GM21367 (cell line): ENCODE data around the gene MYH10.

ENCODE experiments used
- ATAC-seq: cut with Tn5 transposase; IDR thresholded peaks from one replicate; pipeline ENCODE4 v1.9.1; 2021; ENCODE audit not compliant: unreplicated experiment

Gene MYH10

GRCh38 chr17:8649157-8650118 lies 18.9 kb upstream of the MYH10 start:
- ATAC-seq: no peak

GRCh38 chr17:8647956-8648355 lies 17.4 kb upstream of the MYH10 start:
- ATAC-seq: no peak

GRCh38 chr17:8647202-8647601 lies 16.7 kb upstream of the MYH10 start:
- no peak for ATAC-seq

- no peak for ATAC-seq
These were observed 14.0 kb upstream of the MYH10 start for GRCh38 chr17:8644507-8644902.

GRCh38 chr17:8643855-8644506 lies 13.5 kb upstream of the MYH10 start:
- ATAC-seq: no peak

- ATAC-seq: no peak
These were observed 9.2 kb upstream of the MYH10 start for GRCh38 chr17:8639709-8640108.

- ATAC-seq: no peak
These were observed 1.5 kb upstream of the MYH10 start for GRCh38 chr17:8632061-8632460.

- ATAC-seq: no peak
These were observed 991 bp upstream of the MYH10 start for GRCh38 chr17:8631554-8631877.

- ATAC-seq: peak; percentile 94
These were observed 453 bp upstream of the MYH10 start for GRCh38 chr17:8630802-8631553.

GRCh38 chr17:8629371-8630226 lies 926 bp downstream of the MYH10 start:
- no peak for ATAC-seq

GRCh38 chr17:8628609-8629169 lies 1.8 kb downstream of the MYH10 start:
- no peak for ATAC-seq

GRCh38 chr17:8628172-8628571 lies 2.4 kb downstream of the MYH10 start:
- no peak for ATAC-seq

- no peak for ATAC-seq
These were observed 6.9 kb downstream of the MYH10 start for GRCh38 chr17:8623591-8623990.

- no peak for ATAC-seq
These were observed 8.3 kb downstream of the MYH10 start for GRCh38 chr17:8622191-8622590.

- no peak for ATAC-seq
These were observed 8.9 kb downstream of the MYH10 start for GRCh38 chr17:8621585-8621984.

- ATAC-seq: no peak
These were observed 11.2 kb downstream of the MYH10 start for GRCh38 chr17:8619294-8619693.

GRCh38 chr17:8618825-8619224 lies 11.7 kb downstream of the MYH10 start:
- ATAC-seq: no peak

- no peak for ATAC-seq
These were observed 15.5 kb downstream of the MYH10 start for GRCh38 chr17:8614988-8615387.

- ATAC-seq: no peak
These were observed 18.8 kb downstream of the MYH10 start for GRCh38 chr17:8611619-8612298.

- no peak for ATAC-seq
These were observed 19.4 kb downstream of the MYH10 start for GRCh38 chr17:8611137-8611536.
